Esophagus muscularis mucosa (tissue), 4 donors: Measurements from ENCODE around the gene PLXNA1.

Experiments
- CTCF ChIP-seq, 3 experiments: fragments of 200-600 bp in 2 of 3; fragments of 450-650 bp in 1 of 3; sonication (generic) in 2 of 3; IDR thresholded peaks; one replicate each; pipeline ENCODE4 v1.5.1; 2017 to 2019; ENCODE audit warnings: antibody characterized with exemption in 3 of 3, mild to moderate bottlenecking in 2 of 3, moderate library complexity in 1 of 3
- EP300 ChIP-seq: sonication (generic); formaldehyde crosslinking; IDR thresholded peaks from one replicate; pipeline ENCODE4 v1.6.1; 2017; ENCODE audit warnings: antibody characterized with exemption
- POLR2A ChIP-seq: fragments of 450-650 bp; IDR thresholded peaks from one replicate; pipeline ENCODE4 v1.6.1; 2017; ENCODE audit warnings: antibody characterized with exemption, moderate library complexity, mild to moderate bottlenecking, low read depth
- POLR2AphosphoS5 ChIP-seq, 2 donors: sonication (generic); formaldehyde crosslinking; IDR thresholded peaks; one replicate each; pipeline ENCODE4 v1.6.1; 2017; ENCODE audit warnings: antibody characterized with exemption in 2 of 2

GRCh38 chr3:126945171-126945721 is 37.7 kb upstream of the PLXNA1 start:
- TF ChIP-seq CTCF (IDR thresholded peaks at IDR 0.05) (no peak), POLR2A (no peak), POLR2AphosphoS5 (IDR thresholded peaks at IDR 0.05) (no peak), EP300 (no peak)
